Hypothalamus (tissue), 51 donors: ENCODE results near the gene YLPM1.

Experiments used
- DNase-seq, 51 donors: peaks; one replicate each; lab custom pipeline; 2025; lab: John Stamatoyannopoulos, UW

Gene YLPM1

DNA sequence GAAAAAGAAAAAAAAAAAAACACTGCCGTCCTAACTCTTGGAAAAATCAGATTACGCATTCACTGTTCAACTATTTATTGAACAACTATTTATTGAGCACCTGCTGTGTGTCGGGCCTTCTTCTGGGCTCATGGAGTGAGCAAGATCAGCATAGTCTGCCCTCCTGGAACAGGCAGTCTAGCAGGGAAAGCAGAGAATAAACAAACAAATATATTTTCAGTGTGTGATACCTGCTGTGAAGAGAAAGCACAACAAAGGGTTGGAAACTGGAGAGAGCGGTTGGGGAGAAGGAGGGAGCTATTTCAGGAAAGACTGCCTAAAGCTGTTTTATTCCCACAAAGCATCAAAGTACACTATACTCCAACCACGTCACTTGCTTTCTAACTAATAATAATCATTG, 102.0 kb downstream of the YLPM1 start:
- DNase-seq = no peak

GRCh38 chr14:74866708-74867389, 103.7 kb downstream of the YLPM1 start:
- no peak for DNase-seq

GRCh38 chr14:74867673-74868072, 104.6 kb downstream of the YLPM1 start:
- peak in 25 of 51 donors; percentile 4 to 59 (median 23) for DNase-seq

- DNase-seq = no peak
Observed at GRCh38 chr14:74868739-74869138, 105.6 kb downstream of the YLPM1 start.

DNA sequence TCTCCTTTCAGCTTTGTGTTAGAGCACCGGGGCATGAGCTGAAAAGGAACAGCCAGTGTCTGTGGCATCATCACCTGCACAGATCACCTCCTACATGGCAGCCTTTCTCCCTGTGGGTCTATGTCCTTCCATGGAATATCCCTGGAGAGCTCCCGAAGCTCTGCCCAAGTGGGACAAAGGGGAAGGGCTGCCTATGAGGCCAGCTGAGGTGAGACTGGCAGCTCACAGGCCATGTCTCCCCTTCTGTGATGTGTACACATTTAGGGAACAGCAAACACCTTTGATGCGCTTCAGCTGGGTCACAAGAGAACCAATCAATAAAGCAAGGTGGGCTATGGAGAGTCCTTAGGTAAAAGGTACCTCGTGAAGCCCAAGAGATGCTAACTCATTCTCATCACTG, 108.7 kb downstream of the YLPM1 start:
- no peak for DNase-seq

DNA sequence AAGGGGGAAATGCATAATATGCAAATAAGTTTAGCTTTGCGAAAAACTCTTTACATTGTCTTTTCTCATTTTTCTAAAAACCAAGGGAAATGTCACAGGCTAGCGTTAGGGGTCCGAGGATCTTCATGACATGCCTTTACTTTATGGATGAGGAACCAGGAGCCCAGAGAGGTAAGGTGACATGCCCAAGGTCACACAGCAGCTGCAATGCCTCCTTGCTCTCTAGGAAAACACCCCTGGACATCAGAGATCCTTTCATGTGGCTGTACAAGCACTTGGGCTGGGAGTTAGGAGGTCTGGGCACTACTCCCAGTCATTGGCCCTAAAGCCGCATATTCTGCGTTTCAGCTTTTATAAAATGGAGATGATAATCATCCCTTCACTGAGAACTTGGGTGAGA, 112.1 kb downstream of the YLPM1 start:
- DNase-seq = no peak

DNA sequence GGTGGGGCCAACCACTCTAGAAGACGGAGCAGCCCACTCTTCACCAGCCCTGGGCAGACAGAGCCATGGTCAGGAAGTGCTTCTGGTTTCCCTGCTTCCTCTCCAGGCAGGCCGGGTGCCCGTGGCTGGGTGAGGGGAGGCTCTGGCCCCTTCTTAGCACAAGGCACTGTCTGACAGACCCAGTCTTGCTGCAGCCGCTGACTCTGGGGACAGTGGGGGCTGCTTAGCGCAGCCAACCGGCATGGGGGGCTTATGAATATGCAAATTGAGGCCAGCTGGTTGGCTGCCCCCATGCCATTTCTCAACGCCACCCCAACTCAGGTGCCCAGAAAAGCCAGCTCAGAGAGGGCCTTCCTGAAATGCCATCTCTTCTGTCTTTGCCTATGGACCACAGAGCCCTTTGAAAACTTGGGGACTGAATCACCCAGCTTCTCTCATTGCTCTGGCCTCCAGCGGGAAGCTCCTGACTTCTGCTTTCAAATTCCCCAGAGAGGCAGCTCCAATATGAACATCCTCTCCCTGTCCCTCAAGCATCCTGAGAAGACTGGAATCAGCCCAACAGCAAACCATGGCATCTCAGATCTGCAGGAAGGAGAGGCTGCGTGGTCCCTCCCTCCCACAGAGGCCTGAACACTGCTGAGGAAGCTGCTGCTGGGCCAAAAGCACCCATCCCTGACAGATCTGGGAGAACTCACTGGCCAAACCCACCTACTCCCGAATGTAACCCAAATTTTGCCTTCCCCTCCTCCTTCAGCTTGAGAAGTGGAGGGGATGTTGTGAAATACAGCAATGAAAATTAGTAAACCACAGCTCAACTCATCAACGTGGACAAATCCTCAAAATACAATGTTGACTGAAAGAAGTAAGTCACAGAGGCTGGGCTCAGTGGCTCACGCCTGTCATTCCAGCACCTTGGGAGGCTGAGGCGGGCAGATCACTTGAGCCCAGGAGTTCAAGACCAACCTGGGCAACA, 113.1 kb downstream of the YLPM1 start, which contains the start of gene PROX2:
TSS of gene PROX2 (minus strand) at position 205 of the 973 bp plus-strand sequence. CDS start 12,311 bp downstream, outside the sequence.
- peak in 7 of 51 donors; percentile 6 to 42 (median 8) for DNase-seq

GRCh38 chr14:74879427-74880182, 116.5 kb downstream of the YLPM1 start:
- no peak for DNase-seq

- peak; percentile 32 to 89 (median 79) for DNase-seq
Observed at GRCh38 chr14:74881431-74882102, 118.5 kb downstream of the YLPM1 start, which contains the start of gene DLST. Gene DLST, plus strand, starts transcription at chr14:74881916. Its CDS starts 38 bp downstream, at chr14:74881954.

- peak in 12 of 51 donors; percentile 26 to 79 (median 46) for DNase-seq
Observed at GRCh38 chr14:74882103-74882920, 119.2 kb downstream of the YLPM1 start.
